Measurements from ENCODE around the gene AQP5.

- TF ChIP-seq CTCF (IDR thresholded peaks at IDR 0.05) (no peak), POLR2A (IDR thresholded peaks at IDR 0.05) (no peak), POLR2AphosphoS5 (IDR thresholded peaks at IDR 0.05) (no peak), EP300 (IDR thresholded peaks at IDR 0.05) (no peak)
Measured at GRCh38 chr12:49943625-49943960, 18.1 kb upstream of the AQP5 start.
